Astrocyte of the spinal cord (primary cell): ENCODE data around the gene PIK3C3.

Experiments
- DNase-seq: peaks from one replicate; pipeline ENCODE4 v3.0.0; 2011; ENCODE audit warnings: low read depth, low spot score
- H3K4me3 ChIP-seq: 2 replicates; pipeline ENCODE4 v1.5.1; 2011; ENCODE audit warnings: low read depth, mild to moderate bottlenecking, low read length, moderate library complexity
- CTCF ChIP-seq: IDR thresholded peaks from 2 replicates; pipeline ENCODE4 v1.5.1; 2012; ENCODE audit warnings: low read depth, mild to moderate bottlenecking, low read length, inconsistent platforms
- in situ Hi-C: cut with HindIII; loops from 2 replicates; pipeline ENCODE4 v1.10.0; 2017; ENCODE audit warnings: low sequenced_read_pairs

Gene PIK3C3

GRCh38 chr18:42131066-42131929 lies 176.3 kb downstream of the PIK3C3 start:
- DNase-seq = no peak
- no peak for TF ChIP-seq CTCF
- in situ Hi-C loops = no loop called here
- H3K4me3 ChIP-seq = no peak overlapping the region

- no peak overlapping the region for H3K4me3 ChIP-seq
- in situ Hi-C loops = no loop called here
- no peak for DNase-seq
- no peak for TF ChIP-seq CTCF
Observed at GRCh38 chr18:42131930-42132244, 176.9 kb downstream of the PIK3C3 start.
